Astrocyte of the cerebellum (primary cell): ENCODE results near the gene PTPRM.

Source experiments
- DNase-seq: peaks from one replicate; pipeline ENCODE4 v3.0.0-alpha.2; 2011; ENCODE audit warnings: low read depth
- H3K4me3 ChIP-seq: 2 replicates; pipeline ENCODE4 v1.5.1; 2011; ENCODE audit warnings: mild to moderate bottlenecking, low read depth, low read length, moderate library complexity
- in situ Hi-C: cut with HindIII; loops from 2 replicates; pipeline ENCODE4 v1.10.0; 2017; ENCODE audit warnings: low sequenced_read_pairs
- TF ChIP-seq, protein P1 (sequence below): IDR thresholded peaks from 2 replicates; pipeline ENCODE4 v1.5.1; 2012; ENCODE audit warnings: low read length, low read depth, moderate library complexity, mild to moderate bottlenecking; ENCODE audit errors: missing control alignments

Gene PTPRM

DNA sequence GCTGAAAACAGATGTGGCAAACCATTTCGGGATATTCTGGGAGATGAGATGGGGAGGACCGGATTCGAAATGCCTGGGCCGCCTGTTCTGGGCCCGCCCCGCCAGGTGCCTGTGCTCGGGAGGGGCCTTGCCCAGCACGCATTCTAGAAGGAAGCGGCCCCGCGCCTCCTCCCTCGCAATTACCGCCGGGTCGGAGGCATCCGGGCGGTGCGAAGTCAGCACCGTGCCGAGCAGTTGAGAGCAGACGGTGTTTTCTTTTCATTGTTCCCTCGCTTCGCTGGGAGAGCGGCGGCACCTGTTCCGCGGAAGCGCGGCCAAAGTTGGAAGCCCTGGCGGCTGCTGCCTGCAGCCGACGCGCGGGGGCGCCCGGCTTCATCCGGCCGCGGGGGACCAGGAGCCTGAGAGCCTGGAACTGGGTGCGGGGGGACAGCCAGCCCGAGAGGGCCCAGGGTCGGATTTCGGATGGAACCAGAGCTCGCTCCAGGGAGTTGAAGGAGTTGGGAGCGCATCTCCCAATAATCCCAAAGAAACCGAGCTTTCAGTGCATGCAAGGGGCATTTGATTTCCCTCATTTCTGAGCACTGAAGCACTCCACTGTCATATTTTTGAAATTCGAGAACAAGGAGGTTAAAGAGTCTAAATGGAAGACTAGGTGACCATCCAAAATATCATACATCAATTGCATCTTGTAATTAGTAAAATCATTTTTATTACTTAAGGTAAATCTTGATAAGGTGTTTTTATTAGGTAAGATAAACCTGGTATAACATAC lies 800.3 kb downstream of the PTPRM start:
- TF ChIP-seq, protein P1, sequence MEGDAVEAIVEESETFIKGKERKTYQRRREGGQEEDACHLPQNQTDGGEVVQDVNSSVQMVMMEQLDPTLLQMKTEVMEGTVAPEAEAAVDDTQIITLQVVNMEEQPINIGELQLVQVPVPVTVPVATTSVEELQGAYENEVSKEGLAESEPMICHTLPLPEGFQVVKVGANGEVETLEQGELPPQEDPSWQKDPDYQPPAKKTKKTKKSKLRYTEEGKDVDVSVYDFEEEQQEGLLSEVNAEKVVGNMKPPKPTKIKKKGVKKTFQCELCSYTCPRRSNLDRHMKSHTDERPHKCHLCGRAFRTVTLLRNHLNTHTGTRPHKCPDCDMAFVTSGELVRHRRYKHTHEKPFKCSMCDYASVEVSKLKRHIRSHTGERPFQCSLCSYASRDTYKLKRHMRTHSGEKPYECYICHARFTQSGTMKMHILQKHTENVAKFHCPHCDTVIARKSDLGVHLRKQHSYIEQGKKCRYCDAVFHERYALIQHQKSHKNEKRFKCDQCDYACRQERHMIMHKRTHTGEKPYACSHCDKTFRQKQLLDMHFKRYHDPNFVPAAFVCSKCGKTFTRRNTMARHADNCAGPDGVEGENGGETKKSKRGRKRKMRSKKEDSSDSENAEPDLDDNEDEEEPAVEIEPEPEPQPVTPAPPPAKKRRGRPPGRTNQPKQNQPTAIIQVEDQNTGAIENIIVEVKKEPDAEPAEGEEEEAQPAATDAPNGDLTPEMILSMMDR = peak; percentile 75
- DNase-seq = no peak
- in situ Hi-C loops = no loop called here
- peak overlapping the region; percentile 19 for H3K4me3 ChIP-seq

DNA sequence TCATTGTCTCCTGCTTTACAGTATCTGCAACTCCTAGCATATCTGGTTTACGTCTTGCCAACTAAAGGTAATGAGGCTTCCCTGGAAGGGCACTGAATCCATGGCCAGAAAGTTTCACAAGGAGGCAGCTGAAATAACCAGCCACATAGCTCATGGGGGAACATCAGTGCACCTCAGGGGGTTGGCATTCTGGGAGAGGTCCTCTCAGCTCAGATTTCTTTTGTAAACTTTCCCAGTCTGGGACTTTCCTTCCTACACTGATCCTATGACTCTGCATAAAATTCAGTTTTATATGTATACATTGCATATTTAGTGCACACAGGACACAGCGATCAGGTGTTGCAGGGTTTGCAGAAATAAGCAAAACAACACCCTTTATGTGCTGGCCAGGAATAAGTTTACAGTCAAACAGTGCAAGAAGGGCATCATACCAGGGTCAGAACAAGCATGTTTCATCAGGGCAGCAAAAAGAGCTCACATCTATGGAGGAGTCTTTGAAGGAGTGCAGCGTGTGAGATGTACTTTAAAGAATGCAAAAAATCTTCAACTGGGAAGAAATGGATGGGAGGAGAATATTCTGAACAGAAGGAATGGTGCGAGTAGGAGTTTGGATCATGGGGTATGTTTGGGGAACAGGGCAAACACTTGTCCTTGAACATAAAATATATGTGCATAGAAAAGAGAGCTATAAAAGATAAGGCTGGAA lies 801.5 kb downstream of the PTPRM start:
- no peak for DNase-seq
- in situ Hi-C loops = no loop called here
- TF ChIP-seq, protein P1 = no peak
- no peak overlapping the region for H3K4me3 ChIP-seq

DNA sequence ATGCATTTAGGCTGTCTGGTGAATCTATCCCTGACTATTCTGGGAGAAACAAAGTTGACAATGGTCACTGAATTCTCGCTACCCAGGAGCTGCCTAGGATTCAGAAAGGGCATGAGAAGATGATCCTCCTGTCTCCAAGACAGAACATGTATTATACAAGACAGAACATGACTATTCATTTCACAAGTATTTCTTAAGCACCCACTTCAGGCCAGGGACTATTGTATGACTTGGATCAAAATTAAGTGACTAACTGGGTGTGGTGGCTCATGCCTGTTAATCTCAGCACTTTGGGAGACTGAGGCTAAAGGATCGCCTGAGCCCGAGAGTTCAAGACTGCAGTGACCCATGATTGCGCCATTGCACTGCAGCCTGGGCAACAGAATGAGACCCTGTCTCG lies 806.4 kb downstream of the PTPRM start:
- DNase-seq = no peak
- TF ChIP-seq, protein P1 = no peak
- in situ Hi-C loops = loop anchor here (5.0 kb wide), 1 partner anchor 96 kb away; no protein-coding TSS in a partner anchor
- no peak overlapping the region for H3K4me3 ChIP-seq

DNA sequence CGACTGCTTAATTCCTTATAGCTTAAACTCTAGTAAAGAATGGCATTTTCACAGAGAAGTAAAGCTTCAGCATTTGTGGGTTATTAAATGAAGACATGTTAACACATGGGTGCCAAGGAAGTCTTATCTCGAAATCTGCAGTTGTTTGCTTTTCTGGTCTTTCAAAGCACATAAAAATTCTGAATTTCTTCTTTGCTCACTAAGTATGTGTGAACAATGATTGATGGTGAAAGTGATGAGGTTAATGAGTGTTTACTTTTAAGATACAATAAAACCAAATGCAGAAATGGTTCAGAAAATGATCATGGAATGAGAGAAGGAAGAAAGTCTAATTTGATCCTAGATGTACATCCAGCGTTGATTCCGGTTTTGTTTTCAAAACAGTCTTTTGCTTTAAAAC lies 807.6 kb downstream of the PTPRM start:
- no peak for DNase-seq
- in situ Hi-C loops = loop anchor here (5.0 kb wide), 1 partner anchor 97 kb away; no protein-coding TSS in a partner anchor
- TF ChIP-seq, protein P1 = no peak
- H3K4me3 ChIP-seq = no peak overlapping the region

DNA sequence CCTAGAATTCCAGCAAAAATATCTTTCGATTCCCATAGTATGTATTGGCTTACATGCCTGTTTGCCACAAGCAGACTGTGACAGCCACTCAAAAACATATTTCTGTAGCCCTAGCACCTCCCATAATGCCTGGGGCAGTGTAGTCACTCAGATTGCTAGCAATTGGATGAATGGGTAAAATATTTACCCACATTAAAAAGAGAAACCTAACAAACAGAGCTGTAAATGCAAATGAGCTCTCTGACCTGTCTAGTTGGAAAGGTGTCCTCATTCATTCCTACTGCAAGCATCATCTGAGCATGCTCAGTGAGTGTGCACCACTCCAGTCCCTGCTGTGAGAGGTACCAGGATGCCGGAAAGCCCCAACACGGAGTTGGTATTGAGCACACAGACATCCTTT lies 808.1 kb downstream of the PTPRM start:
- H3K4me3 ChIP-seq = no peak overlapping the region
- TF ChIP-seq, protein P1 = no peak
- in situ Hi-C loops = no loop called here
- no peak for DNase-seq

DNA sequence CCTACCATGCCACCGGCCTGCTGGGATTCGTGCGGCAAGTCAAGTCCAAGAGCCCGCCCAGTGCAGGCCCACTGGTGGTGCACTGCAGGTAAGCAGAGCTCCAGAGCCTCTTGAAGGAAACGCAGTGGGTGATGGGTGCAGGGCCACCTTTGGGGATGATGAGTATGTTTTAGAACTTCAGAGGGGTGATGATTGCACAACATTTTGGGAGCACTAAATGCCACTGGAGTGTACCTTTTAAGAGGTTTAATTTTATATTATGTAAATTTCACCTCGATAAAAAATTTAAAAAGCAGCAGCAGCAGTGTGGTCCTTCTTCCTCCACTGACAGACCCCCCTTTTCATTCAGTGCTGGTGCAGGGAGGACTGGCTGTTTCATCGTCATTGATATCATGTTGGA lies 809.0 kb downstream of the PTPRM start:
- TF ChIP-seq, protein P1 = no peak
- no peak for DNase-seq
- no peak overlapping the region for H3K4me3 ChIP-seq
- in situ Hi-C loops = no loop called here
